ENCODE measurements around the gene SORCS2.

The SORCS2 gene

DNA sequence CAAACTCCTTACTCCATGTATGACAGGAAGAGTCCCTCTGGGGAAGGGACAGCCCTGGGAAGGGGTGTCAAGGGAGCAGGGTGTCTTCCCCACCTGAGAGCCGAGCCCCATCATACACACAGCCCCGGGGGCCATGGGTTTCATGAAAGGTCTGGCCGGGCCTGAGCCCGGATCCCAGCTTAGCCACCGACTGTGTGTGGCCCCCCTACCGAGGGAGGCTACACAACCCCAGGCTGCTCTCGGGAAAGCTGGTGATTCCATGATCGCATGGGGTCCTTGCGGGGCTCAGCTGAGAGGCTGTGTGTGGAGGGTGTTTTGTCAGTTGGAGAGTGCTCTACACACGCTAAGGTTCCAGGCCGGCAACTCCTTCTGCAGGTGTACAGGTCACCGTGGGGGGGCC is 55.6 kb downstream of the SORCS2 start:
- DNase-seq (ENCODE audit: low read depth, low spot score) = no peak

DNA sequence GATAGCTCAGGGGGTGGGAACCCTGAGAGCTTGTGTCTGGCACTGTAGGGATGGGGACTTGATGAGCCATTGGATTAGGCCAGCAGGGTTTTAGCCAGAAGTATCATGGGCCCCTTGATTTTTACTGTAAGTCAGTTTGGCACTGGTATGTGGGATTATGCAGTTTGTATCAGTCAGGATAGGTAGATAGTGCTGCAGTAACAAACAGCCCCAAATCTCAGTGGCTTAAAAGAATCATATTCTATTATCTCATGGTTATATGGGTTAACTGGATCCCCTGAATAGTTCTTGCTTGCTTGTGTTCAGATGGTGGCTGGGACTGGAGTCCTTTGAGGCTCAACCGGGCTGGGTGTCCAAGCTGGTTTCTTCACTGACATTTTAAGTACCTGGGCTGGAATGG is 56.5 kb downstream of the SORCS2 start:
- TF ChIP-seq FOXP2 (optimal IDR thresholded peaks at IDR 0.05; ENCODE audit: control extremely low read depth, extremely low read length, insufficient read depth) (no peak), POLR2AphosphoS5 (IDR thresholded peaks at IDR 0.05; ENCODE audit: borderline replicate concordance, low read depth, low read length) (no peak), EZH2 (IDR thresholded peaks at IDR 0.05) (no peak)
- DNase-seq (ENCODE audit: low read depth, low spot score) = no peak
- no peak overlapping the region for H3K27ac ChIP-seq
- no peaks in the 10 kb centered on the region for H3K9me3 ChIP-seq (ENCODE audit: low read depth, low read length)
- H3K36me3 ChIP-seq (ENCODE audit: insufficient read depth, low read length) = no peaks in the 10 kb centered on the region
- no peak overlapping the region for H3K9ac ChIP-seq (ENCODE audit: insufficient read length)
- no peak overlapping the region for H3K4me3 ChIP-seq

More for the DNA sequence above, 55.6 kb downstream of the SORCS2 start:
- Histone ChIP-seq H3K9me3 (ENCODE audit: low read depth, low read length) (no peaks in the 10 kb centered on the region), H3K27ac (no peak overlapping the region), H3K9ac (ENCODE audit: insufficient read length) (no peak overlapping the region), H3K4me3 (no peak overlapping the region), H3K36me3 (ENCODE audit: insufficient read depth, low read length) (no peaks in the 10 kb centered on the region)
- TF ChIP-seq POLR2AphosphoS5 (IDR thresholded peaks at IDR 0.05; ENCODE audit: borderline replicate concordance, low read depth, low read length) = no peak

DNA sequence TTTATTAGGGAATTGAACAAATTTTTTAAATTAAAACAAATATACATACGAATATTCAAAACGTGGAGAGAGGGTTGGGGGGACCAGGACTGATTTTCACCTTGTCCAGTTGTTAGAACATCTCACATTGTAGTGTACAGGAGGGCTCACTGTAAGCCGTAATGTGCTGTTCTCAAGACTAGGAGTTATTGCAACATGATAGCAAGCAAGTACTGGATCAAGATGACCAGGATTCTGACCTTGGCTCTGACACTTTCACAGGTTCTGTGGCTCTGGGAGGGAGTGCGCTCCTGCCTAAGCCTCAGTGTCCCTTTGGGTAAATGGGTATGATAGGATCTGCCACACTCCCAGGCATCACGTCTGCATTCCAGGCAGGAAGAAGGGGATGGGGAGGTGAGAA is 59.0 kb downstream of the SORCS2 start:
- Histone ChIP-seq H3K36me3 (ENCODE audit: insufficient read depth, low read length) (no peaks in the 10 kb centered on the region), H3K9me3 (ENCODE audit: low read depth, low read length) (no peaks in the 10 kb centered on the region), H3K27ac (no peak overlapping the region), H3K9ac (ENCODE audit: insufficient read length) (no peak overlapping the region), H3K4me3 (no peak overlapping the region)
- DNase-seq (ENCODE audit: low read depth, low spot score) = no peak
- TF ChIP-seq POLR2AphosphoS5 (IDR thresholded peaks at IDR 0.05; ENCODE audit: borderline replicate concordance, low read depth, low read length) (no peak), FOXP2 (optimal IDR thresholded peaks at IDR 0.05; ENCODE audit: control extremely low read depth, extremely low read length, insufficient read depth) (no peak), EZH2 (IDR thresholded peaks at IDR 0.05) (no peak)

DNA sequence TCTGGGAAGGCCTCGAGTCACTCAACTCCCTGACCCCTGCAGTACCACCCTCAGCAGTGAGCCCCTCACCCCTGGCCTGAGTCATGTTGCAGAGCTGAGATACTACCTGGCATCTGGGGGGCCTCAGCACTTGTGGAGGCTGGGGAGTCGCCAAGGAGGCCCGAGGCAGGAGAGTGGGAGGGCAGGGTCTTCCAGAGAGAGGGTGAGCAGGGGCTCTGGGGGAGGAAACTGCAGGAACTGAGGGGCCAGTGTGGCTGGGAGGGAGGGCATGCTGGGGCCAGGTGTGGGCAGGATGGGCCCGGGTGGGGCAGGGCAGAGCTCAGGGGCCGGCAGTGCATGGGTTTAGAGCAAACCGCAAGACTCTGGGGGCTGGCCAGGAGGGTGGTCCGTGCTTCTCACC is 59.7 kb downstream of the SORCS2 start:
- Histone ChIP-seq H3K9me3 (ENCODE audit: low read depth, low read length) (no peaks in the 10 kb centered on the region), H3K4me3 (no peak overlapping the region), H3K36me3 (ENCODE audit: insufficient read depth, low read length) (no peaks in the 10 kb centered on the region), H3K27ac (no peak overlapping the region), H3K9ac (ENCODE audit: insufficient read length) (no peak overlapping the region)
- no peak for TF ChIP-seq POLR2AphosphoS5 (IDR thresholded peaks at IDR 0.05; ENCODE audit: borderline replicate concordance, low read depth, low read length)
- no peak for TF ChIP-seq FOXP2 (optimal IDR thresholded peaks at IDR 0.05; ENCODE audit: control extremely low read depth, extremely low read length, insufficient read depth)
- no peak for TF ChIP-seq EZH2 (IDR thresholded peaks at IDR 0.05)
- DNase-seq (ENCODE audit: low read depth, low spot score) = no peak

DNA sequence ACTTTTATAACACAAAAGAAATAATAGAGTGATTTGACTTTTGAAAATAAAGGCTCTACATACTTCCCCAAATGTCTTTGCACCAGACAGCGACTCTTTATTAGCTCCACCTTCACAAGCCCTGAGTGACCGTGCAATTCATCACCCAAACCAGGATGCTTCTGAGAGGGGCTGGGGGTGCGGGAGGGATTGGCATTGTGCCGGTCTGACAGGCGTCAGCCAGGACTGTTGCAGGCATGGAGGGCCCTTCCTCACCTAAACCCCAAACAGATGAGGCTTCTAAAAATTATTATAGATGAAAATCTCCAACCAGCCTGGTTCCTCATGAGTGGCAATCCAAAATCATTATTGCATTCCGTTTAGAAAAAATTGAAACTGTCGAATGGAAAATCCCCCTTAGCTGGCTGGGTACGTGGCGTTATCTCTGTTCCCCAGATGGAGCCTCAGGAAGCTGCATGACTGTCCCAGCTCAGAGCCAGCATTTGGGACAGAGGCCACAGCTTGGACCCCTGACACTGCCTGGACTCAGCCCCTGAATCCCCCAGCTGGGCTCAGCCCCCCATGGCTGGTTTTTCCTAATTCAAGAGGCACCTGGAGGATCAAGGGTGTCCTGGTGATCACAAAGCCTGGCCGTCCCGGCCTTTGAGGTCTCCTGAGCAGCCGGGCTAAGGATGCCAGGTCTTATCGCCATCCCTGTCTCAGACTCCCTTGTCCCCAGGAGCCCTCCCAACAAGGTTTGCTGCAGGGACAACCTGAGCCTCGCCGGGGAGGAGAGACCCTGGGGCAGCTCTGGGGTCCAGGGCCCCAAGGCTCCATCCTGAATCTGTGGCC is 60.4 kb downstream of the SORCS2 start:
- H3K4me3 ChIP-seq = no peak overlapping the region
- TF ChIP-seq POLR2AphosphoS5 (IDR thresholded peaks at IDR 0.05; ENCODE audit: borderline replicate concordance, low read depth, low read length) = no peak
- no peak for TF ChIP-seq EZH2 (IDR thresholded peaks at IDR 0.05)
- no peak for TF ChIP-seq FOXP2 (optimal IDR thresholded peaks at IDR 0.05; ENCODE audit: control extremely low read depth, extremely low read length, insufficient read depth)
- no peak for DNase-seq (ENCODE audit: low read depth, low spot score)
- H3K36me3 ChIP-seq (ENCODE audit: insufficient read depth, low read length) = no peaks in the 10 kb centered on the region
- H3K27ac ChIP-seq = no peak overlapping the region
- no peaks in the 10 kb centered on the region for H3K9me3 ChIP-seq (ENCODE audit: low read depth, low read length)
- no peak overlapping the region for H3K9ac ChIP-seq (ENCODE audit: insufficient read length)

DNA sequence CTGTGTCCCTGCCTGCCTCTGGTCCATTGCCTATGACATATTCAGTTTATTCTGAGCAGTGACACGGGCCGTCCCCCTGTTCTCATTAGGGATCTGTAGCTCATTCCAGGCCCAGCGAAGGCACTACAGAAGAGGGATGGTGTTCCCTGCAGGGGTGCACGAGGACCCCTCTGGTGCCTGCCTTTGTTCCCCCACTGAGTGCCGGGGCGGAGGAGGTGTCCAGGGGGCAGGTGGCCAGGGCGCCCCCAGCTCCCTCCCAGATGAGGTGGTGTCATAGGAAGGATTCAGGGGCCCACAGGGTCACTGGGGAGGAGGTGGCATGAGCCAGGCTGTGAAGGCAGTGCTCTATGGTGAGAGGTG is 61.0 kb downstream of the SORCS2 start:
- Histone ChIP-seq H3K9ac (ENCODE audit: insufficient read length) (no peak overlapping the region), H3K4me3 (no peak overlapping the region), H3K27ac (no peak overlapping the region), H3K36me3 (ENCODE audit: insufficient read depth, low read length) (no peaks in the 10 kb centered on the region), H3K9me3 (ENCODE audit: low read depth, low read length) (no peaks in the 10 kb centered on the region)
- no peak for TF ChIP-seq FOXP2 (optimal IDR thresholded peaks at IDR 0.05; ENCODE audit: control extremely low read depth, extremely low read length, insufficient read depth)
- TF ChIP-seq EZH2 (IDR thresholded peaks at IDR 0.05) = no peak
- no peak for TF ChIP-seq POLR2AphosphoS5 (IDR thresholded peaks at IDR 0.05; ENCODE audit: borderline replicate concordance, low read depth, low read length)
- DNase-seq (ENCODE audit: low read depth, low spot score) = no peak

DNA sequence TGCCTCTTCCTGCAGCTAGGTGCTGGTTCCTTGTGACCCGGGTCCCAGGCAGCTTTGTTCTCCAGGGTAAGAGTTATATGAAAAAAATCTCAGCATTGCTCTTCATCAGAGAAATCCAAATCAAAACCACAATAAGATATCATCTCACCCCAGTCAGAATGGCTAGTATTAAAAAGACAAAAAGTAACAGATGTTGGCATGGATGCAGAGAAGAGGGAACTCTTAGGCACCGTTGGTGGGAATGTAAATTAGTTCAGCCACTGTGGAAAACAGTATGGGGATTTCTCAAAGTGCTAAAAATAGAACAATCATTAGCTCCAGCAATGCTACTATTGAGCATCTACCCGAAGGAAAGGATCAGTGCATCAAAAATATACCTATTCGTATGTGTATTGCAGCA is 61.5 kb downstream of the SORCS2 start:
- Histone ChIP-seq H3K4me3 (no peak overlapping the region), H3K9ac (ENCODE audit: insufficient read length) (no peak overlapping the region), H3K27ac (no peak overlapping the region), H3K36me3 (ENCODE audit: insufficient read depth, low read length) (no peaks in the 10 kb centered on the region), H3K9me3 (ENCODE audit: low read depth, low read length) (no peaks in the 10 kb centered on the region)
- TF ChIP-seq FOXP2 (optimal IDR thresholded peaks at IDR 0.05; ENCODE audit: control extremely low read depth, extremely low read length, insufficient read depth) = no peak
- TF ChIP-seq EZH2 (IDR thresholded peaks at IDR 0.05) = no peak
- no peak for TF ChIP-seq POLR2AphosphoS5 (IDR thresholded peaks at IDR 0.05; ENCODE audit: borderline replicate concordance, low read depth, low read length)
- no peak for DNase-seq (ENCODE audit: low read depth, low spot score)

DNA sequence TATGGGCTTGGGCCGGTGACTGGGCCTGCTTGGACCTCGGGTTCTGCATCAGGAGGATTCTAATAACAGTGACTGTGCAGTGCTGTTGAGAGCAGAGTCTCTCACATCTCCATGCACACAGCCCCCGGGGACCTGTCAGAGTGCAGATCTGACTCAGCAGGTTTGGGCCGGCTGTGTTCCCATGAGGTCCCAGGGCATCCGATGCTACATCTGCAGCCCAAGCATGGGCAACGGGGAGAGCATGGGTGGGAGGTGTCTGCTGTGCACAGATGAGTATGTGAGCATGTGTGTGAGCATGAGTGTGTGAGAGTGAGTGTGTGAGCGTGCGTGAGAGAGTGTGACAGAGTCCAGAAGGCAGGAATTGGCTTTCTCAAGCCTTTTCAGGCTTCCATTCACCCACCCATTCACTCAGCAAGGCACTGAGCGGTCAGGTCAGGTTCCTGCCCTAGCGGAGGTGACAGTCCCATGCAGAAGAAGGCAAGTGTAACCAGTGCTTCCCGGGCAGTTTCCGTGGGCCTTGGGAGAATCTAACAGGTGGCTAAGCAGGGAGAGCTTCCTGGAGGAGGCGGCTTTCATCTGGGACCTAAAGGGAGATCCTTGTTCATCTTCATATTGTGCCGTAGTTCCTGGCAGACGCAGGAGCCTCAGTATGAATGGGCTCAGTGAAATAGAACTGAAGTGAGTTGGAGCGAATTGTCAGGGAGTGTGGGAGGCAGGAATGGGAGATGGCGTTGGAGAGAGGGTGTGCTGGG is 62.6 kb downstream of the SORCS2 start:
- DNase-seq (ENCODE audit: low read depth, low spot score) = no peak
- Histone ChIP-seq H3K27ac (no peak overlapping the region), H3K4me3 (no peak overlapping the region), H3K9ac (ENCODE audit: insufficient read length) (no peak overlapping the region), H3K36me3 (ENCODE audit: insufficient read depth, low read length) (no peaks in the 10 kb centered on the region), H3K9me3 (ENCODE audit: low read depth, low read length) (no peaks in the 10 kb centered on the region)
- TF ChIP-seq POLR2AphosphoS5 (IDR thresholded peaks at IDR 0.05; ENCODE audit: borderline replicate concordance, low read depth, low read length) (no peak), FOXP2 (optimal IDR thresholded peaks at IDR 0.05; ENCODE audit: control extremely low read depth, extremely low read length, insufficient read depth) (no peak), EZH2 (IDR thresholded peaks at IDR 0.05) (no peak)

Data from SK-N-MC (cell line).